Gastrocnemius medialis (tissue), 4 donors: ENCODE measurements around the gene MTCL1. TPM values are rescaled to one million over a fixed set of nuclear protein-coding genes. Genes with fewer than 3 reads are reported as not detected.
A peak's percentile ranks its signal among the peaks of the same experiment; 100 is the strongest.

Source experiments
- ATAC-seq, 2 donors: fragments of 150-250 bp; one replicate each; pipeline ENCODE4 v1.9.1; 2016
- DNase-seq, 2 donors: peaks; one replicate each; pipeline ENCODE4 v3.0.0-alpha.2; 2019
- H3K27ac ChIP-seq, 4 donors: fragments of 200-600 bp; sonication (generic); 1 replicate in 1 of 4; 2 replicates in 3 of 4; pipeline ENCODE4 v1.5.1; 2016 to 2018; ENCODE audit warnings: mild to moderate bottlenecking in 2 of 4, moderate library complexity in 1 of 4
- H3K27me3 ChIP-seq, 3 donors: fragments of 200-600 bp; sonication (generic) in 2 of 3; 1 replicate in 1 of 3; 2 replicates in 2 of 3; pipeline versions ENCODE4 v1.5.1 to v1.6.0; 2016 to 2019; ENCODE audit warnings: mild to moderate bottlenecking in 1 of 3, moderate library complexity in 1 of 3
- H3K36me3 ChIP-seq, 2 donors: fragments of 200-600 bp; sonication (generic) in 1 of 2; one replicate each; pipeline ENCODE4 v1.5.1; 2017 to 2018
- H3K4me1 ChIP-seq, 2 donors: fragments of 200-600 bp; sonication (generic) in 1 of 2; one replicate each; pipeline ENCODE4 v1.5.1; 2016 to 2017; ENCODE audit warnings: mild to moderate bottlenecking in 2 of 2
- H3K4me3 ChIP-seq, 4 donors: fragments of 200-600 bp; sonication (generic) in 3 of 4; 1 replicate in 1 of 4; 2 replicates in 3 of 4; pipeline ENCODE4 v1.5.1; 2016 to 2019; ENCODE audit warnings: mild to moderate bottlenecking in 2 of 4
- H3K9me3 ChIP-seq, 3 donors: fragments of 200-600 bp; sonication (generic) in 2 of 3; 1 replicate in 1 of 3; 2 replicates in 2 of 3; pipeline ENCODE4 v1.5.1; 2016 to 2019
- CTCF ChIP-seq, 5 experiments: fragments of 450-650 bp in 3 of 5; fragments of 200-600 bp in 2 of 5; sonication (generic) in 2 of 5; IDR thresholded peaks in 4 of 5; conservative IDR thresholded peaks in 1 of 5; 1 replicate in 4 of 5; 2 replicates in 1 of 5; pipeline ENCODE4 v1.5.1; 2016 to 2019; ENCODE audit warnings: antibody characterized with exemption in 5 of 5, mild to moderate bottlenecking in 3 of 5, moderate library complexity in 3 of 5
- POLR2A ChIP-seq, 2 donors: fragments of 450-650 bp; IDR thresholded peaks; one replicate each; pipeline ENCODE4 v1.6.1; 2017; ENCODE audit warnings: antibody characterized with exemption in 2 of 2, mild to moderate bottlenecking in 2 of 2, moderate library complexity in 2 of 2
- in situ Hi-C, 4 donors: fragments of 200-750 bp; cut with MboI; loops; one replicate each; pipeline versions ENCODE4 v1.15.0 to v1.8.0; 2017; ENCODE audit warnings: low sequenced_read_pairs in 4 of 4
- intact Hi-C: fragments of 100-400 bp; cut with DNase I; formaldehyde crosslinking; loops from one replicate; pipeline ENCODE4 v1.15.1; 2023; ENCODE audit warnings: low total_unique reads
- total RNA-seq, 4 donors: library from RNA; depleted of rRNA; stranded (reverse); fragments of >200 nt; gene quantifications; one replicate each; pipeline versions ENCODE4 v1.1.0 to v1.2.3, GENCODE V29; 2016

Gene MTCL1
- total RNA-seq, 4 donors from 2014 or later = 2.0 to 8.6 (median 3.5) TPM

DNA sequence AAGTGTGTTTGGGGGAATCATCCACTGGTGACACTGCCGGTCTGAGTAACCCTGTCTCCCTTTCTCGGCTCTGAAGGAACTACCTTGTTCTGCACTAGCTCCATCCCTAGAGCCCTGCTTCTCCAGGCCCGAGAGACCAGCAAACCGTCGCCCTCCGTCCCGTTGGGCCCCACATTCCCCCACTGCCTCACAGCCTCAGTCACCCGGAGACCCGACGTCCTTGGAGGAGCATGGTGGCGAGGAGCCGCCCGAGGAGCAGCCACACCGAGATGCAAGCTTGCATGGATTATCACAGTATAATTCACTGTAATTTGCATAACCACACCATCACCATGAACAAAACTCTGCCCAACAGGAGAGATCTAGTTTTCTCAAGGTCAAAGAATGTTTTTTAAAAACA, 126.2 kb downstream of the MTCL1 start:
- Histone ChIP-seq H3K27ac (no peak overlapping the region), H3K4me3 (no peak overlapping the region), H3K4me1 (peaks cover 10 to 16% of the 10 kb centered on the region in 2 donors), H3K36me3 (no peaks in the 10 kb centered on the region), H3K9me3 (no peaks in the 10 kb centered on the region), H3K27me3 (no peaks in the 10 kb centered on the region)
- intact Hi-C loops = no loop called here
- ATAC-seq (no peak), DNase-seq (no peak)
- TF ChIP-seq POLR2A (IDR thresholded peaks at IDR 0.05) (no peak), CTCF (IDR thresholded peaks at IDR 0.05 in 4 of 5, conservative IDR thresholded peaks at IDR 0.05 in 1 of 5) (no peak)
- in situ Hi-C loops = no loop called here

- ATAC-seq = no peak
- no peaks in the 10 kb centered on the region for H3K27me3 ChIP-seq
- H3K36me3 ChIP-seq = no peaks in the 10 kb centered on the region
- no peak overlapping the region for H3K27ac ChIP-seq
- no peak for TF ChIP-seq CTCF (IDR thresholded peaks at IDR 0.05 in 4 of 5, conservative IDR thresholded peaks at IDR 0.05 in 1 of 5)
- no peak overlapping the region for H3K4me3 ChIP-seq
- H3K4me1 ChIP-seq = peaks cover 10 to 16% of the 10 kb centered on the region in 2 donors
- in situ Hi-C loops = no loop called here
- no peak for DNase-seq
- intact Hi-C loops = loop anchor here (2.0 kb wide), 1 partner anchor 15 kb away; no protein-coding TSS in a partner anchor
- H3K9me3 ChIP-seq = peaks cover 0 to 4% (median 0%) of the 10 kb centered on the region in 3 donors
Measured at GRCh38 chr18:8833480-8833879, 128.1 kb downstream of the MTCL1 start.

GRCh38 chr18:8834881-8835280, 129.5 kb downstream of the MTCL1 start:
- Histone ChIP-seq H3K4me3 (no peak overlapping the region), H3K27me3 (no peaks in the 10 kb centered on the region), H3K36me3 (no peaks in the 10 kb centered on the region), H3K4me1 (peaks cover 10 to 16% of the 10 kb centered on the region in 2 donors), H3K9me3 (peaks cover 0 to 4% (median 0%) of the 10 kb centered on the region in 3 donors), H3K27ac (peak overlapping the region in 1 of 4 donors; percentile 54)
- in situ Hi-C loops (no loop called here), intact Hi-C loops (no loop called here)
- DNase-seq (no peak), ATAC-seq (no peak)
- TF ChIP-seq POLR2A (IDR thresholded peaks at IDR 0.05) (no peak), CTCF (IDR thresholded peaks at IDR 0.05 in 4 of 5, conservative IDR thresholded peaks at IDR 0.05 in 1 of 5) (no peak)

- in situ Hi-C loops = no loop called here
- intact Hi-C loops = no loop called here
- peaks cover 10 to 16% of the 10 kb centered on the region in 2 donors for H3K4me1 ChIP-seq
- H3K4me3 ChIP-seq = no peak overlapping the region
- H3K9me3 ChIP-seq = peaks cover 0 to 4% (median 0%) of the 10 kb centered on the region in 3 donors
- H3K27me3 ChIP-seq = no peaks in the 10 kb centered on the region
- peak; percentile 86 to 98 for ATAC-seq
- DNase-seq = peak; percentile 46 to 50
- no peaks in the 10 kb centered on the region for H3K36me3 ChIP-seq
- TF ChIP-seq POLR2A (IDR thresholded peaks at IDR 0.05) = no peak
- TF ChIP-seq CTCF (IDR thresholded peaks at IDR 0.05 in 4 of 5, conservative IDR thresholded peaks at IDR 0.05 in 1 of 5) = no peak
- peak overlapping the region; percentile 18 to 54 (median 40) for H3K27ac ChIP-seq
Measured at GRCh38 chr18:8835521-8835953, 130.2 kb downstream of the MTCL1 start.

DNA sequence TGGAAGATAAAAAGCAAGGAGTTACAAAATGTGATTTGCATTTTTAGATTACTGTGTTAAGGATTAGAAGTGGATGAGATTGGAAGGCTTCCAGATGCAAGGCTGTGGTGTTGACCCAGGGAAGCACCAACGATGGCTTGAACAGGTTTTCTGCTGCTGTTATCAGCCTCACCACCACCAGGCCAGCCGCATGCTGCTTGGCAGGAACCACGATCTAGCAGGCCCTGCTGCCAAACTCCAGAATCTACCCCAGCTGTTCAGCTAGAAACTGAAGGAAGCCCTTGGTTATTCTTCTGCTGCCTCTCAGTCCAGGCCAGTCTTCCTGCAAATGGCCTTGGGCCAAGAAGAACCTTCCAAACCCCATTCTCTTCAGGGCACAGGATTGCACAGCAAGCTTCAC, 133.9 kb downstream of the MTCL1 start:
- ATAC-seq = no peak
- no peaks in the 10 kb centered on the region for H3K27me3 ChIP-seq
- in situ Hi-C loops (no loop called here), intact Hi-C loops (no loop called here)
- H3K4me3 ChIP-seq = no peak overlapping the region
- H3K4me1 ChIP-seq = peaks cover 10 to 16% of the 10 kb centered on the region in 2 donors
- no peak for TF ChIP-seq POLR2A (IDR thresholded peaks at IDR 0.05)
- TF ChIP-seq CTCF (IDR thresholded peaks at IDR 0.05 in 4 of 5, conservative IDR thresholded peaks at IDR 0.05 in 1 of 5) = no peak
- H3K36me3 ChIP-seq = no peaks in the 10 kb centered on the region
- H3K27ac ChIP-seq = no peak overlapping the region
- no peak for DNase-seq
- H3K9me3 ChIP-seq = peaks cover 0 to 4% (median 0%) of the 10 kb centered on the region in 3 donors
